AG10803 (cell line): ENCODE data around the gene CFAP161.
A peak's percentile ranks its signal among the peaks of the same experiment; 100 is the strongest.

ENCODE experiments used
- DNase-seq: peaks from one replicate; pipeline ENCODE4 v3.0.0; 2010; ENCODE audit warnings: low read depth
- H3K4me3 ChIP-seq: 2 replicates; pipeline ENCODE4 v1.5.1; 2011; ENCODE audit warnings: mild to moderate bottlenecking, low read length, control low read depth
- CTCF ChIP-seq: conservative IDR thresholded peaks from 2 replicates; pipeline ENCODE4 v1.5.1; 2011; ENCODE audit warnings: mild to moderate bottlenecking, low read length, control low read depth, inconsistent platforms

The CFAP161 gene

GRCh38 chr15:81174792-81175327, 40.8 kb downstream of the CFAP161 start:
- DNase-seq, result no peak
- peak; percentile 26; the same call in 1 of the 2 replicates for TF ChIP-seq CTCF
- H3K4me3 ChIP-seq, result no peak overlapping the region

- no peak for TF ChIP-seq CTCF
- DNase-seq, result no peak
- H3K4me3 ChIP-seq, result no peak overlapping the region
These were observed 41.4 kb downstream of the CFAP161 start for GRCh38 chr15:81175496-81175895.

GRCh38 chr15:81176291-81176893, 42.3 kb downstream of the CFAP161 start:
- no peak for DNase-seq
- H3K4me3 ChIP-seq, result no peak overlapping the region
- peak; percentile 25 for TF ChIP-seq CTCF

GRCh38 chr15:81178365-81178764, 44.3 kb downstream of the CFAP161 start:
- DNase-seq, result no peak
- no peak for TF ChIP-seq CTCF
- H3K4me3 ChIP-seq, result no peak overlapping the region

GRCh38 chr15:81181220-81181619, 47.1 kb downstream of the CFAP161 start:
- H3K4me3 ChIP-seq, result no peak overlapping the region
- no peak for DNase-seq
- no peak for TF ChIP-seq CTCF

- no peak for TF ChIP-seq CTCF
- peak overlapping the region; percentile 47 for H3K4me3 ChIP-seq
- DNase-seq, result no peak
These were observed 48.1 kb downstream of the CFAP161 start for GRCh38 chr15:81182031-81182755.

GRCh38 chr15:81182756-81183438, 48.8 kb downstream of the CFAP161 start:
- peak overlapping the region; percentile 47 for H3K4me3 ChIP-seq
- TF ChIP-seq CTCF, result peak; percentile 46
- DNase-seq, result no peak
